ENCODE results near the gene ZNF747.

The ZNF747 gene

DNA sequence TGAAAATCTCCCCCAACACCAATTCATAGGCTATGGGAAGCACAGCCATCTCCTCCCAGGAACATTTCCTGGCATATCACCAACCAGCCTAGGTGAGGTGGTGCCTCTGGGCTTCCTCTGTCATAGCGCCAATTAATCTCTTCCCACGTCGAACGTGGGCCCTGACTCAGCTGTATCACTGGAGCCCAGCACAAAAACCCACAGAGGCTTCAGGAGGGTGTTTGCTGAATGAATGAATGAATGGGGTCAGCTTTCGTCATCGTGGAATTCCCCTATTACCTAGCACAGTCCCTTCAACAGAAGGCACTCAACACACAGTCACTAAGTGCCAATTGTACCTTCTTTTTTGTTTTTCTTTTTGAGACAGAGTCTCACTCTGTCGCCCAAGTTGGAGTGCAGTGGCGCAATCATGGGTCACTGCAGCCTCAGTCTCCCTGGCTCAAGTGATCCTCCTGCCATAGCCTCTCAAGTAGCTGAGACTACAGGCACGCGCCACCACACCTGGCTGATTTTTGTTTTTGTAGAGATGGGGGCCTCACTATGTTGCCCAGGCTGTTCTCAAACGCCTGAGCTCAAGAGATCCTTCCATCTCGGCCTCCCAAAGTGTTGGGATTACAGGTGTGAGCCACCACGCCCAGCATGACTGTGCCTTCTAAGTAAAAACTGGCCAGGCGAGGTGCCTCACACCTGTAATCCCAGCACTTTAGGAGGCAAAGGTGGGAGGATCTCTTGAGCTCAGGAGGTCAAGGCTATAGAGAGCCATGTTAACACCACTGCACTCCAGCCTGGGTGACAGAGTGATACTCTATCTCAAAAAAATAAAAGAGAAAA, 32.7 kb upstream of the ZNF747 start:
- TF ChIP-seq CTBP1 (IDR thresholded peaks at IDR 0.05; ENCODE audit: borderline replicate concordance) (no peak), SUZ12 (IDR thresholded peaks at IDR 0.05) (no peak), HDGF (IDR thresholded peaks at IDR 0.05; ENCODE audit: borderline replicate concordance) (no peak)
- DNase-seq (ENCODE audit: extremely low spot score), result no peak
- CTCF ChIA-PET, result no interaction called here
- POLR2A ChIA-PET, result interaction anchor here (1.0 to 3.2 kb wide), 2 partner anchors 9 to 10 kb away, joined by 3 to 15 read pairs; partner anchors contain the start of gene ZNF764

DNA sequence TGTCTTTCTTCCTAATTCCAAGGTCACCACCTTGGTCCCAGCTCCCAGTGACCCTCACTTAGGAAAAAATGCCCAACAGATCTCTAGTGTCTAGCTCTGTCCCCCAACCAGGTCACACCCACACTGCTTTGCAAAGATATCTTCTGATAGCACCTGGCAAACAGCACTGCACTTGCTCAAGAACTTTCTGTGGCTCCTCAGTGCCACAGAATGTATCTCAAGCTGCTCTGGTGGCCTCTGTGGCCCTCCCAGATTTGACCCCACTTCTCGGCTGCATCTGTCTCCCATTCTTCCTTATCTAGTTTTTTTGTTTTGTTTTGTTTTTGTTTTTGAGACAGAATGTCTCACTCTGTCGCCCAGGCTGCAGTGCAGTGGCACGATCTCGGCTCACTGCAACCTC, 31.9 kb upstream of the ZNF747 start:
- CTCF ChIA-PET, result interaction anchor here (0.6 to 2.5 kb wide), 2 partner anchors 49 to 128 kb away, joined by 4 to 8 read pairs; no protein-coding TSS in a partner anchor
- POLR2A ChIA-PET, result interaction anchor here (0.8 to 3.2 kb wide), 5 partner anchors 8 to 84 kb away, joined by 3 to 15 read pairs (median 4); partner anchors contain the start of genes PRR14 and ZNF764
- TF ChIP-seq SUZ12 (IDR thresholded peaks at IDR 0.05), result no peak
- no peak for TF ChIP-seq TARDBP (IDR thresholded peaks at IDR 0.05)
- TF ChIP-seq SP1 (IDR thresholded peaks at IDR 0.05), result no peak
- TF ChIP-seq FOXK2 (IDR thresholded peaks at IDR 0.05), result no peak
- no peak for TF ChIP-seq FOXM1 (IDR thresholded peaks at IDR 0.05; ENCODE audit: borderline replicate concordance)
- TF ChIP-seq FOXA1 (IDR thresholded peaks at IDR 0.05), result no peak
- TF ChIP-seq LEF1 (IDR thresholded peaks at IDR 0.05; ENCODE audit: borderline replicate concordance), result no peak
- no peak for TF ChIP-seq NFRKB (IDR thresholded peaks at IDR 0.05)
- TF ChIP-seq ARNT (IDR thresholded peaks at IDR 0.05), result no peak
- no peak for TF ChIP-seq CTBP1 (IDR thresholded peaks at IDR 0.05; ENCODE audit: borderline replicate concordance)
- no peak for TF ChIP-seq L3MBTL2 (conservative IDR thresholded peaks at IDR 0.05)
- TF ChIP-seq ZNF384 (IDR thresholded peaks at IDR 0.05), result no peak
- no peak for TF ChIP-seq BHLHE40 (IDR thresholded peaks at IDR 0.05; ENCODE audit: borderline replicate concordance)
- DNase-seq (ENCODE audit: extremely low spot score), result no peak

DNA sequence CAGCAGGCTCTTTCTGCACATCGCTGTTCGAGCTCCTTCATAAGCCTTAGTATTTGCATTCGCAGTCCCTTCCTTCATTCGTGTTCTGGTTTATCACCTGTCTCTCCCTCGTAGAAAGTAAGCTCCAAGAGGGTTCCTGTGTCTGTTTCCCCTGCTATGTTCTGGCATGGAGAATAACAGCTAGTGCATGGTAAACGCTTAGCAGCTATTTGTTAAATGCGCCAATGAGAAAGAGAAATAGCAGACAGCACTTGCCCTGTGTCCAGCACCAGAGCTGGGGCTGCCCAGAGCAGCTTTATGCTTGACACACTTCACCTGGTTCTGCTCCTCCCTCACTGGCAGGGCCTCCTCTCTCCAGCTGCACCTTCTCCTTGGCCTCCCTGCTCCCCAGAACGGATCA, 31.3 kb upstream of the ZNF747 start:
- POLR2A ChIA-PET, result interaction anchor here (0.8 to 3.2 kb wide), 8 partner anchors 8 to 85 kb away, joined by 3 to 15 read pairs (median 4); partner anchors contain the start of genes PRR14, ZNF689 and ZNF764
- CTCF ChIA-PET, result interaction anchor here (1.0 to 2.5 kb wide), 3 partner anchors 31 to 49 kb away, joined by 3 to 8 read pairs (median 6); partner anchors contain the start of gene ZNF747
- TF ChIP-seq FOXA1 (IDR thresholded peaks at IDR 0.05), result no peak
- no peak for DNase-seq (ENCODE audit: extremely low spot score)

DNA sequence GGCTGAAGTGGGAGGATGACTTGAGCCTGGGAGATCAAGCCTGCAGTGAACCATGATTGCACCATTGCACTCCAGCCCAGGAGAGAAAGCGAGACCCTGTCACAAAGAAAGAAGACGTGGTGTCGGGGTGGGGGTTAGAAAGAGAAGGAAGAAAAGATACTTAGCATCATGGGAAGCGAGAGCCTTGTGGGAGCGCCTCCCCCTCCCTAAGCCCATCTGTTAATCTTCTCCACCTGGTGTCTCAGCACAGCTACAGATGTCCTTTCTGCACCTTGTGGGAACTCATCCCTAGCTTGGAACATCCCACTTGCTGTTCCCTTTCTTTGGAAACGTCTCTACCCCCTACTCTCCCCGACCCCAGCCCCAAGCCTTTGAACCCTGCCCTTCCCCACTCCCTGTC, 30.9 kb upstream of the ZNF747 start:
- POLR2A ChIA-PET, result interaction anchor here (0.8 to 1.5 kb wide), 6 partner anchors 32 to 85 kb away, joined by 3 to 5 read pairs (median 4); partner anchors contain the start of genes PRR14 and ZNF689
- CTCF ChIA-PET, result interaction anchor here (1.0 to 2.5 kb wide), 3 partner anchors 30 to 50 kb away, joined by 3 to 8 read pairs (median 6); partner anchors contain the start of gene ZNF747
- TF ChIP-seq NFRKB (IDR thresholded peaks at IDR 0.05) (no peak), HDGF (IDR thresholded peaks at IDR 0.05; ENCODE audit: borderline replicate concordance) (no peak), TARDBP (IDR thresholded peaks at IDR 0.05) (no peak), SP1 (IDR thresholded peaks at IDR 0.05) (no peak), ZNF384 (IDR thresholded peaks at IDR 0.05) (no peak), FOXK2 (IDR thresholded peaks at IDR 0.05) (no peak), FOXA1 (IDR thresholded peaks at IDR 0.05) (no peak), L3MBTL2 (conservative IDR thresholded peaks at IDR 0.05) (no peak), ARNT (IDR thresholded peaks at IDR 0.05) (no peak), FOXM1 (IDR thresholded peaks at IDR 0.05; ENCODE audit: borderline replicate concordance) (no peak), CTBP1 (IDR thresholded peaks at IDR 0.05; ENCODE audit: borderline replicate concordance) (no peak)
- TF ChIP-seq, protein P1, sequence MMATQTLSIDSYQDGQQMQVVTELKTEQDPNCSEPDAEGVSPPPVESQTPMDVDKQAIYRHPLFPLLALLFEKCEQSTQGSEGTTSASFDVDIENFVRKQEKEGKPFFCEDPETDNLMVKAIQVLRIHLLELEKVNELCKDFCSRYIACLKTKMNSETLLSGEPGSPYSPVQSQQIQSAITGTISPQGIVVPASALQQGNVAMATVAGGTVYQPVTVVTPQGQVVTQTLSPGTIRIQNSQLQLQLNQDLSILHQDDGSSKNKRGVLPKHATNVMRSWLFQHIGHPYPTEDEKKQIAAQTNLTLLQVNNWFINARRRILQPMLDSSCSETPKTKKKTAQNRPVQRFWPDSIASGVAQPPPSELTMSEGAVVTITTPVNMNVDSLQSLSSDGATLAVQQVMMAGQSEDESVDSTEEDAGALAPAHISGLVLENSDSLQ (IDR thresholded peaks at IDR 0.05), result no peak
- DNase-seq (ENCODE audit: extremely low spot score), result no peak

DNA sequence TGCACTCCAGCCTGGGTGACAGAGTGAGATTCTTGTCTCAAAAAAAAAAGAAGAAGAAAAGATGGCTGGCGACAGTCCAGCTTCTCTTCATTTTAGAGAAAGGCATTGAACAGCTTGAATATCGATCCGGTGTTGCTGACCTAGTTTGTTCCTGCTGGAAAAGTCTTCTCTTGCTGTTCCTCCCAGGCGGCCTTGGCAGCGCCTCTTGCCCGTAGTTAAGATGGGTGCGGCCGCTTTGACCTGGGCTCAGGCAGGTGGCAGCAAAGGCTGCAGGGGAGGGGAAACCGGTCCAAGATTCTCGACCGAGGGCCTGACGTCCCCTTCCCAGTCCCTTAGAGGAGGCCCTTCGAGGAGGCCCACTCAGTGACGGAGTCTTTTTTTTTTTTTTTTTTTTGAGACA, 27.4 kb upstream of the ZNF747 start:
- DNase-seq (ENCODE audit: extremely low spot score), result no peak
- CTCF ChIA-PET, result interaction anchor here (1.4 kb wide), 1 partner anchor 54 kb away, joined by 4 read pairs; no protein-coding TSS in a partner anchor
- POLR2A ChIA-PET, result interaction anchor here (0.9 to 3.5 kb wide), 3 partner anchors 9 to 72 kb away, joined by 3 to 24 read pairs (median 3); partner anchors contain the start of genes ZNF688 and ZNF689
- TF ChIP-seq NFRKB (IDR thresholded peaks at IDR 0.05), result no peak
- TF ChIP-seq SP1 (IDR thresholded peaks at IDR 0.05), result no peak
- TF ChIP-seq FOXM1 (IDR thresholded peaks at IDR 0.05; ENCODE audit: borderline replicate concordance), result no peak
- TF ChIP-seq L3MBTL2 (conservative IDR thresholded peaks at IDR 0.05), result no peak
- TF ChIP-seq LEF1 (IDR thresholded peaks at IDR 0.05; ENCODE audit: borderline replicate concordance), result no peak
- TF ChIP-seq HDGF (IDR thresholded peaks at IDR 0.05; ENCODE audit: borderline replicate concordance), result no peak

DNA sequence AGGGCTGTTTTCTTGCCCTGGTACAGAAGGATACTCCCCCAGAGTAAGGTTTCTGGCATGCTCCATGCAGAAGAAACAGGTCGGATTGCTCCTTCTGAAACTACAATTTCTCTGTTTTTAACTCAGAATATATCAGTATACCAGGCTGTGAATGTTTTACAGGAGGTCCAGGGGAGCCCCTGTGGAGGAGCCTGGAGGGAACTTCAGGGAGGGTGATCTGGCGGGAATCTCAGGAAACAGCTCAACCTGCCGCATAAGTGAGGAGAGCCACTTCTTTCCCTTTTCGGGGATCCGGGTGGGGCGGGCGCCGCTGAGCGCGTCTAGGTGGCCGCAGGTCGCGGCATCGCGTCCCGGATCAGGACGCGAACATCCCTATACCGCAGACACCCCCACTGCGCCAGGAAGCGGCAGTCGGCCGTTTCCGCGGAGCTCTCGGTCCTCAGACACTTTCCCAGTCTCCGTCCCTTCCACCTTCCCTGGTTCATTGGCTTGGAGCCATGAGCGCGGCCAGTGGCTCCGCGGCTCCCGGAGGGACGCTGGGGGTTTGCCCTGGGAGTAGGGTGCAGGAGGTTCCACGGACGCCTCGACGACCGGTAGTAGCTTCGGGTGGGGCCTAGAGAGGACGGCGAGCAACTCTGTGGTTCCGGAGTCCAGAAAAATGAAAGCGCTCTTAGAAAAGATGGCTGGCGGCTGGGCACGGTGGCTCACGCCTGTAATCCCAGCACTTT, 26.6 kb upstream of the ZNF747 start:
- POLR2A ChIA-PET, result interaction anchor here (0.9 to 3.5 kb wide), 3 partner anchors 10 to 73 kb away, joined by 3 to 24 read pairs (median 3); partner anchors contain the start of genes ZNF688 and ZNF689
- DNase-seq (ENCODE audit: extremely low spot score), result no peak
- CTCF ChIA-PET, result interaction anchor here (0.8 to 1.4 kb wide), 2 partner anchors 37 to 54 kb away, joined by 4 read pairs; no protein-coding TSS in a partner anchor
- TF ChIP-seq CTBP1 (IDR thresholded peaks at IDR 0.05; ENCODE audit: borderline replicate concordance), result no peak
- no peak for TF ChIP-seq SP1 (IDR thresholded peaks at IDR 0.05)
- no peak for TF ChIP-seq ARNT (IDR thresholded peaks at IDR 0.05)
- no peak for TF ChIP-seq SUZ12 (IDR thresholded peaks at IDR 0.05)
- TF ChIP-seq ZNF384 (IDR thresholded peaks at IDR 0.05), result no peak
- no peak for TF ChIP-seq NFRKB (IDR thresholded peaks at IDR 0.05)
- TF ChIP-seq BHLHE40 (IDR thresholded peaks at IDR 0.05; ENCODE audit: borderline replicate concordance), result no peak
- no peak for TF ChIP-seq FOXK2 (IDR thresholded peaks at IDR 0.05)
- TF ChIP-seq, protein P1 (IDR thresholded peaks at IDR 0.05), result no peak
- TF ChIP-seq TARDBP (IDR thresholded peaks at IDR 0.05), result no peak
- TF ChIP-seq L3MBTL2 (conservative IDR thresholded peaks at IDR 0.05), result no peak
- TF ChIP-seq ELF4 (IDR thresholded peaks at IDR 0.05), result no peak
- TF ChIP-seq FOXA1 (IDR thresholded peaks at IDR 0.05), result no peak
- no peak for TF ChIP-seq LEF1 (IDR thresholded peaks at IDR 0.05; ENCODE audit: borderline replicate concordance)
- no peak for TF ChIP-seq FOXM1 (IDR thresholded peaks at IDR 0.05; ENCODE audit: borderline replicate concordance)
- no peak for TF ChIP-seq HDGF (IDR thresholded peaks at IDR 0.05; ENCODE audit: borderline replicate concordance)

Data from HEK293T (cell line).